ENCODE results near the gene SPIC.

The SPIC gene

GRCh38 chr12:101536069-101536674 is 61.0 kb downstream of the SPIC start:
- no peak for DNase-seq

Data from activated effector memory CD4-positive, alpha-beta T cell treated with anti-CD3 and anti-CD28 coated beads, Interleukin-2, amount 50 U/mL, for 16 hours (primary cell).